Activated CD4-positive, CD25-positive, alpha-beta regulatory T cell (primary cell): Measurements from ENCODE around the gene WDR13.
"Not testable (repeated sequence)": the region's sequence is repeated elsewhere in the genome, so short reads cannot be mapped to it uniquely, and the experiment has no call there.

Experiments used
- DNase-seq, 4 experiments: peaks; one replicate each; lab custom pipeline; 2025; lab: John Stamatoyannopoulos, UW

Gene WDR13

GRCh38 chrX:48597353-48598264, at the start of gene WDR13:
TSS of gene WDR13 (plus strand) at chrX:48597492. CDS start at chrX:48597997, 505 bp downstream.
- DNase-seq, result peak; percentile 63 to 77 (median 74)

- DNase-seq, result no peak
These were observed 48.4 kb upstream of the WDR13 start for GRCh38 chrX:48548871-48549270.

- DNase-seq, result not testable (repeated sequence)
These were observed 41.5 kb upstream of the WDR13 start for GRCh38 chrX:48555731-48556325.

- DNase-seq, result no peak
These were observed 39.0 kb upstream of the WDR13 start for GRCh38 chrX:48558271-48558670.

- no peak for DNase-seq
These were observed 37.7 kb upstream of the WDR13 start for GRCh38 chrX:48559636-48560035.

- DNase-seq, result no peak
These were observed 37.2 kb upstream of the WDR13 start for GRCh38 chrX:48560056-48560455.

- DNase-seq, result no peak
These were observed 36.6 kb upstream of the WDR13 start for GRCh38 chrX:48560681-48561080.

GRCh38 chrX:48569958-48570357, 27.3 kb upstream of the WDR13 start:
- no peak for DNase-seq

GRCh38 chrX:48573690-48574269, 23.5 kb upstream of the WDR13 start:
- no peak for DNase-seq

- peak; percentile 63 to 84 (median 78) for DNase-seq
These were observed 22.7 kb upstream of the WDR13 start, which contains the start of gene RBM3 for GRCh38 chrX:48574270-48575266. TSS of gene RBM3 (plus strand) at chrX:48574484. CDS start at chrX:48575181, 697 bp downstream.

GRCh38 chrX:48575642-48576041, 21.6 kb upstream of the WDR13 start:
- DNase-seq, result no peak

- no peak for DNase-seq
These were observed 21.2 kb upstream of the WDR13 start for GRCh38 chrX:48576108-48576507.

- no peak for DNase-seq
These were observed 18.6 kb upstream of the WDR13 start for GRCh38 chrX:48578661-48579128.

GRCh38 chrX:48579259-48579658, 18.0 kb upstream of the WDR13 start:
- no peak for DNase-seq

GRCh38 chrX:48580662-48581061, 16.6 kb upstream of the WDR13 start:
- no peak for DNase-seq

GRCh38 chrX:48584698-48585097, 12.6 kb upstream of the WDR13 start:
- no peak for DNase-seq

GRCh38 chrX:48589482-48590162, 7.7 kb upstream of the WDR13 start:
- no peak for DNase-seq

GRCh38 chrX:48590203-48591103, 6.8 kb upstream of the WDR13 start:
- no peak for DNase-seq

- DNase-seq, result no peak
These were observed 6.0 kb upstream of the WDR13 start for GRCh38 chrX:48591255-48591791.

- no peak for DNase-seq
These were observed 4.3 kb upstream of the WDR13 start for GRCh38 chrX:48592971-48593370.
